Occipital lobe (tissue), 2 donors: ENCODE results near the gene UBE2O. TPM values are rescaled to one million over a fixed set of nuclear protein-coding genes. Genes with fewer than 3 reads are reported as not detected.

Source experiments
- DNase-seq: peaks from one replicate; lab custom pipeline; 2025; lab: John Stamatoyannopoulos, UW
- total RNA-seq: library from RNA; depleted of rRNA; stranded (reverse); fragments of >200 nt; gene quantifications from one replicate; pipeline ENCODE4 v1.2.3, GENCODE V29; 2014

The UBE2O gene
- total RNA-seq, 1 donor from 2014 or later: 30.3 TPM

DNA sequence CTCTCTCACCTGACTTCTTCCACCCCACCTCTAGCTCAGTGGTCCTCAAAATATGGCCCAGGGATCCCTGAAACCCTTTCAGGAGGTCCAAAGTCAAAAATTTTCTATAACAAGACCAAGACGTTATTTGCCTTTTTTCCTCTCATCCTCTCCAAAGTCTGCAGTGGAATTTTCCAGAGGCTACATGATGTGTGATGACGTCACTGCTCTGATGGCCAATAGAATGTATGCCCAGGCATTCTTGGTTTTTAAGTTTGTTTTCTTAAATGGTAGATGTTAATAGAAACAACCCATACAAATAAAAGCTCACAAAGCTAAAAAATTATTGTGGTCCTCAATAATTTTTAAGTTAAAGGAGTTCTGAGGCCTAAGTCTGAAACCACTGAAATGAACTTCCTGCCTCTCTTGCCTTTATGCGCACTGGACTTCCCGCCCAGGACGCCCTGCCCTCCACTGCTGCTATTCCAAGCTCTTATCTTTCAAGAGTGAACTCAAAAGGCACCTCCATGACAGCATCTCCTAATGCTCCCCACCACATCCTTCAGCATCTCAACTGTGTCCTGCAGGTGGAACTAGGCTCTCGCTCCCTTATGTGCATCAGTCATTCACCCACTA is 13.5 kb downstream of the UBE2O start:
- DNase-seq: no peak

DNA sequence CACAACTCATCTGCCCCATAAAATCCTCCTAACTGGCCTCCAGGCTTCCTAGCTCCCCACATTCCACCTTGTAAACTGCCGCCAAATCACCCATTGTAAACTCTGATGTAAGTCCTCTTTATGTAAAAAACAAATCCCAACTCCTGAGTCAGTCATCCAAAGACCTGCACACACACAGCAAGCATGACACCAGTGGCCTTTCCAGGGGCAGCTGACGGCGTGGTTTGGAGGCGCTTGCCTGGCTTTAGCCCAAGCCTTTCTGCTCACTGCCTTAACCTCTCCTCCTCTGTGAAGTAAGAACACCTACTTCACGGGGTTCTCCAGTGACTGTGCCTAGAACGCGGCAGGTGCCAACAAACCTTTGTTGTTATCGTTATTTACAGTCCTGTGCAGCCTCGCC is 14.0 kb downstream of the UBE2O start:
- no peak for DNase-seq

DNA sequence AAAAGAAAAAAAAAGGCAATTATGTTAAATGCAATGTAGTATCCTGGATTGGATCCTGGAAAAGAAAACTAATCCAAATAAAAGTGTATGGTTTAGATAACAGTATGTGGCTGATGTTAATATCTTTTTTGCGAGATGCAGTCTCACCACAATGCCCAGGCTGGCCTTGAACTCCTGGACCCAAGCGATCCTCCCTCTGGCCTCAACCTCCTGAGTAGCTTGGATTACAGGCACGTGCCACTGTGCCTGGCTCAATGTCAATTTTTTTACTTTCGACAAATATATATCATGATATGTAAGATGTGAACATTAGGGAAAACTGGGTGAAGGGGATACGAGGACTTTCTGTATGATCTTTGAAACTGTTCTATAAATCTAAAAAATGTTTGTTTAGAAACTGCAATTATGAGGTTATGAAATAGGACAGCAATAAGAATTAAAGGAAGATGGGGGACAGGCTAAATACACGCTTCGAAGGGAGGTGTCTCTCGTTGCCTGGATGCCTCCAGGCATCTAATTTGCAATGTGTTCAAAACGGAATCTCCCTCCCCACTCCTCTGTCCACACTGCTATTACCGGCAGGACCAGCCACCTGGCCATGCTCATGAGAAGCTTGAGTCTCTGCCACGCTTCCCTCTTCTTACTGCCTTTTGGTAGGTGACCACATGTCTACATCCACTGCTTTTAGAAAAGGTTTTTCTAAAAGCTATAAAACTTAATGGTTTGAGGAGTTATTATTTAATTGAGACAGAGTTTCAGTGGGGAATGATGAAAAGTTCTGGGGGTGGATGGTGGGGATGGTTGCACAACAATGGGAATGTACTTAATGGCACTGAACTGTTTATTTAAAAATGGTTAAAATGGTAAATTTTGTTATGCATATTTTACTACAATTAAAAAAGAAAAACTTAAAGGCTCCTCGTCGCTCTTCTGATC is 15.2 kb downstream of the UBE2O start:
- DNase-seq: no peak

DNA sequence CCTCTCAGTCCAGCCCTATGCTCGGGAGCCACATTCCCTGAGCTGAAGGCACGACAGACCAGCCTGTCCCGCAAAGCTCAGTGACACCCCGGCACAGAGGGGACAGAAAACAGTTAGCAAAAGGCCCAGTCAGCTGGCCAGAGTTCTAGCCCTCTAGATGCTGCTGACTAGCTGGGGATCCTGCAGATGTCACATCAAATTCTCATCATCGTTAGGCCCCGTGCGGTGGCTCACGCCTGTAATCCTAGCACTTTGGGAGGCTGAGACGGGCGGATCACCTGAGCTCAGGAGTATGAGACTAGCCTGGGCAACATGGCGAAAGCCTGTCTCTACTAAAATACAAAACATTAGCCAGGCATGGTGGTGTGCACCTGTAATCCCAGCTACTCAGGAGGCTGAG is 17.2 kb downstream of the UBE2O start:
- no peak for DNase-seq

DNA sequence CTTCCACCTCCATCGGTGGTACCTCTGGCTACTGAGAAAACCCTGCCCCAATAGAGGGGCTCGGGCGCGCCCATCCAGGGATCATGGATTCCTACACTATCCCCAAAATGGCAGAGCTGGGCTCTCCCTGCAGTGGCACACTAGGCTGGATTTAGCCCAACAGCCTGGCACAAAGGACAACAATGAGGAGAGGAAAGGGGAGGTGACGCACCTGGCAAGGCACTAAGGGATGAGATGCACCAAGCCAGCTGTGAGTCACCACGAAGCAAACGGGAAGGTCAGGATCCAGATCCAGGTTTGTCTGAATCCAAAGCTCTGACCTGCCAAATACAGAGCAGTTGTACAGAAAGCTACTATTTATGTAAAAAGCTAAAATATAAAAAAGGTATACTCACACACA is 18.1 kb downstream of the UBE2O start:
- DNase-seq: no peak

DNA sequence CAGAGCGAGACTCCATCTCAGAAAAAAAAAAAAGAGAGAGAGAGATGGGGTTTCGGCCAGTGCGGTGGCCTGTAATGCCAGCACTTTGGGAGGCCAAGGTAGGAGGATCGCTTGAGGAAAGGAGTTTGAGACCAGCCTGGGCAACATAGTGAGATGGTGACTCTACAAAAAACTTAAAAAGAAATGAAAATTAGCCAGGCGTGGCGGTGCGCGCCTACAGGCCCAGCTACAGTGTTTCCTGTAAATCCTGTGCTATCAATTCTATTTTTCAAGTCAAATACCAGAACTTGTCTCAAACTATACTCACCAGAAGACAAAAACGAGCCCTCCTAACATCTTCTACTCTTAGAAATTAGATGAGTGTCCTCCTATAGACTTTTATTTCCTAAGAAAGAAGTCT is 19.3 kb downstream of the UBE2O start:
- no peak for DNase-seq

DNA sequence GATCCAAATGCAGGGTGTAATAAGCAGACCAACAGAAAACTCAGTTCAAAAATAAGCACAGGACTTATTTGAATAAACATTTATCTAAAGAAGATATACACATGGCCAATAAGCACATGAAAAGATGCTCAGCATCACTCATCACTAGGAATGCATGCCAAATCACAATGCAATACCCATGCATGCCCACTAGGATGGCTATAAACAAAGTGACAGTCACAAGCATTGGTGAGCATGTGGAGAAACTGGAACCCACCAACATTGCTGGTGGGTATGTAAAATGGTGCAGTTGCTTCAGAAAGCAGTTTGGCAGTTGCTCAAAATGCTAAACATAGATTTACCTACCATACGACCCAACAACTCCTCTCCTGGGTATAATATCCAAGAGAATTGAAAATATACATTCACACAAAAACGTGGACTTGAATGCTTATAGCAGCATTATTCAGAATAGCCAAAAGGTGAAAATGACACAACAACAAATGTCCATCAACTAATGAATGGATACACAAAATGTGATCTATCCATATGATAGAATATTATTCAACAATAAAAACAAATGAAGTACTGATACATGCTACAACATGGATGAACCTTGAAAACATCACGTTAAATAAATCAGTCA is 20.1 kb downstream of the UBE2O start:
- DNase-seq: no peak

DNA sequence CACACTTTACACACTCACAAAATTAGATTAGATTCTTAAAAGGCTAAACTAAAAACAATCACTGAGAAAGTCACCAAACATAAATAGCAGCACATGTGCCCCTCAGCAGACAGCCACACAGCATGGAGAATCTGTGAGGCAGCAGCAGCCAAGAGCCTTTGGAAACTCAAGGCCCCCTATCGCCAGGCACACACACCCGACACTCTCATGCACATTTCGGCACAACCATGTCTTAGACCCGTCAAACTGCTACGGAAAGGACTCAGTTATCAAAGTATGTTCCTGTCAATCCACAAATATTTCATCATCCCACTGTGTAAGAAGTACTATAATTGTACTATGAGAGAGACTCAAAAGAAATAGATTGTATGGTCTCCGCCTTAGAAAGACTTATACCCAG is 20.9 kb downstream of the UBE2O start:
- DNase-seq: no peak

DNA sequence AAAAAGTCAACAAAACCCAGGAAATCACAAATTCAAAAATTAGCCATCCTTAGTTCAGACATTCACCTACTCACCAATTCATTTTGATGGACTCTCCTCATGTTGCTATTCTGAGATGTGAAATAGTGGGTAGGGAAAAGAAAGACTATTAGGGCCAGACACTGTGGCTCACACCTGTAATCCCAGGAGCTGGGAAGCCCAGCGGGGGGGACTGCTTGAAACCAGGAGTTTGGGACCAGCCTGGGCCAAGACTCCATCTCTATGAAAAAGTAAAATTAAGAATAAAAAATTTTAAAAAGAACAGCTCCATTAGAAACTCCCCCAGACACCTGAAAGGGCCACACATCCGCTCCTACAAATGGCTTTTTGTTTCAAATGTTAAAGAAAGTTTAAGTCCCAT is 21.4 kb downstream of the UBE2O start:
- DNase-seq: no peak

DNA sequence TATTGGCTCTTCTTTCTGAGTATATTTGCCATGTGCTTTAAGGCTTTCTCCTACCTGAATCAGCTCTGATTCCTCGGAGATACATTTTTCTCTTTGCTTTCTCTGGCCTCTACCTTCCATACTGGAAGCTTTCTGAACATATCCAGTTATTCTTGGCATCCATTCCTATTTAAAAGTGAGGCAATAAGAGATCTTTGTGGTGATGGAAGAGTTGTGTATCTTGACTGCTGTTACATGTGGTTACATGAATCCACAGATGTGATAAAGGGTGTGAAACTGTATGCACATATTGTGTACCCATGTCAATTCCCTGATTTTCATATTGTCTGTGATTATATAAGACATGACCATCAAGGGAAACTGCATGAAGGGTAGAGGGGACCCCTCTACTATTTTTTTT is 24.4 kb downstream of the UBE2O start:
- no peak for DNase-seq

DNA sequence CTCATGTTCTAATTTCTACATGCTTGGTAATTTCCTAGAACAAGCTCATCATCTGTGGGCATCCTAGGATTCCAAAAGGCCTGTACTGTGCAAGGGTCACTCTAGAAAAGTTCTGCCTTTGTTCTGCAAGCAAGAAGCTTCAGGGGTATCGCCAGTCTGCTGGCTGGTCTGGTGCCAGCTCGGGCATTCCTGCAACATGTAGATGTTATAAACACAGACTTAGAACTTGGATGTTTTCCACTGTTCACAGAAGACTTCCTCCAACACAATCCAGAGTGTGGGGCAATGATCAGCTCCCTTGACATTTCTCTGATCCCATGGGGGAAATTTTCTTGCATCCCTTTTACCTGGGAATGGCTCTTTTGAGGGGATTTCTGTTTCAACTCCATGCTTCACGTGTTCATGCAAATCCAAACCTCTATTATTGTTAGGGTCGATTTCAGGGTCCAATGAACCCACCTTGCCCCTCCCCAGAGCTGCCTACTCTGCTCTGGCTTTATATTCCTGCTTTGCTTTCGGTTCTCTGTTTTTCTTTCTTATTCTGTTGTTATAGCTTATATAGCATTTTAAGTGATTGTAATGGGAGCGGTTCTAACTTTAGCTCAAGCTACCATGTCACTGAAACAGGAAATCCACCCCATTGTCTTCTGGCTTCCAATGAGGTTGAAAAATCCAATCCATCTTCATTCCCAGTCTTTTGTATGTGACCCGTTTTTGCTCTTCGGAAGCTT is 25.3 kb downstream of the UBE2O start:
- DNase-seq: no peak

DNA sequence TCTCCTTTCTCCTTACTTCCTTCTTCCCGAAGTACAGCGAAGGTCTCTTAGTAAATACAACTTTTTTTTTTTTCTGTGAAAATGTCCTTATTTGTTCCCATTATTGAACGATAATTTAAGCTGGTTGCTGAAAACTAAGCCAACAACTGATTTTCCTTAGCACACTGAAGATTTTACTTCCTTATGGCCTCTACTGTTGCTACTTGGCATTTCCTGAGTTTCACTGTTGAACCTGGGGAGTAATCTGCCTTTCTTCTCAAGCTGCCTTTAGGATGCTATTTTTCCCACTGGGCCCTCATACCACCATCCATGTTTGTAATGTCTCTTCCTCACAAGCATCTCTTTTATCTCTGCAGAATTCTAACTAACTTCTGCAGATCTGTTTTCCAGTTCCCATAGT is 26.1 kb downstream of the UBE2O start:
- no peak for DNase-seq

DNA sequence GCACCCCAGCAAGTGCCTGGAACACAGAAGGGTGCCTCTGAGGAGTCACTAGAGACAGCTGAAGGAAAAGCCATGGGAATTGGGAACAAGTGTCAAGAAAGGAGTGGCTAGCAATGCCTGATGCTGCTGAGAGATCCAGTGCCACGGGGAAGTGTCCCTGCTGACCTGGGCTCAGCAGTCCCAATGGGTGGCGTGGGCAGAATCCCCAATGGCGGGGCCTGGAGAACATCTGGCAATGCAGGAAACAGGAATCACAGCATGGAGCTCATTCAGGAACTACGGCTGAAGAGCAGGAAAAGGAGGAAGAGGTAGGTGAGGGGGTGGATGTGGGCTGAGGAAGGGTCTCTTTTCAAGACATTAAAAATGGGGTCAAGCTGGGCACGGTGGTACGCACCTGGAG is 30.1 kb downstream of the UBE2O start:
- no peak for DNase-seq

DNA sequence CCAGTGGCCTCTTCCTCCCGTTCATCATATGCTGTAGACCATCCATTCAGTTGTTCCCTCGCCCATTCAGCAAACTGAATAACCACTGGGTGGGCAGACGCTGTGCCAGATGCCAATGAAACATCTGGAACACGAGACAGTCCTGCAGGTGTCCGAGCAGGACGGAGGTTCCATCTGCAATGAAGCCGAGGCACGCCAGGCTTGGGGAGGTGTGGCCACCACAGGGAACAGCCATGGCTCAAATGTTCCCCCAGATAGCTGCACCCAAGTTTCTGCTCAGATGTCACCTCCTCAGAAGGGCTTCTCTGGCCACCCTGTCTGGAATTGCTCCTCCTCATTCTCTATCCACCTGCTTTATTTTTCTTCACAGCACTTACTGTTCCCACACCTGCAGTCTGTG is 30.5 kb downstream of the UBE2O start:
- no peak for DNase-seq

DNA sequence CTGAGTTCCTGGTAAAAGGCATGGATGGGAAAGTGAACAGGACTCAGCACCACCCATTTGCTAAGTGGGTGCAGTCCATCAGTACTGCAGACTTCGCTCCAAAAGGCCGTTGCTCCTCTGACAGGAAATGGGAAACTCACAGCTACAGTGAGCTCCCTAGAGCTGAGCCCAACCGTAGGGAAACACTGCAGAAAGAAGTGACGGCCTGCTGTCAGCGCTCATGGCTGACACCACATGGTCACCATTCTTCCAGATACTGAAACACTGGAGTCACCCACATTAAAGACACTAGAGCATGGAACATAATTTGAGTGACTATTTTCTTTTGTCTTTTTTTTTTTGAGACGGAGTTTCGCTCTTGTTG is 31.9 kb downstream of the UBE2O start:
- no peak for DNase-seq

DNA sequence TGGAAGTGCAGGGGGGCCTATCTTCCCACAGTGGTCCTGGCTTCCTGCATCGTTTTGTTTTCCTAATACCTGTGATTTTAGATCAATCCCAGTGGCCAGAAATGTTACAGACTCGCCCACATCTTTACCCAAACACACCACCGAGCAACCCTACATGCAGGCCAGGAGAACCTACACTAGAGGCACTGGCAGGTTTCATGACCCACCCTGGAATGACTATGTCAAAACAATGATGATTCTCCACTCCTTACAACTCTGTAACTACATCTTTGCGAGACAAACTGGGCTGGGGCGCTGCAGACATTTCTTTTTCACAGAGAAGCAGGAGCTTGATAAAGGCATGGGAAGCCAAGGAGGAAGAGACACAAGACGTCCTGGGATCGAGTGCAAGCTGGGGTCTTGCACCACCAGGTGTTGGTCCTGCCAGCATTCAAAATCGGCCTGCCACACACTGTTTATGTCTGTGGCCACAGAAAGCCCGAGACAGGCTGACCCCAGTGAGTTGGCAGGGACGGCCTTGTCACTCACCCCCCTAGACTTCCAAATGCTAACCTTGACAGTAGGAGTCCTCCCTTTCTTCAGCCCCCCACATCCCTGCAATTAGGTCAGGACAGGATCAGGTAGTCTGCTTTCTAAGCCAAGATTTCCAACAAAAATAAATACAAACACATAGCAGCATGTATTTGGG is 32.5 kb downstream of the UBE2O start:
- DNase-seq: no peak

DNA sequence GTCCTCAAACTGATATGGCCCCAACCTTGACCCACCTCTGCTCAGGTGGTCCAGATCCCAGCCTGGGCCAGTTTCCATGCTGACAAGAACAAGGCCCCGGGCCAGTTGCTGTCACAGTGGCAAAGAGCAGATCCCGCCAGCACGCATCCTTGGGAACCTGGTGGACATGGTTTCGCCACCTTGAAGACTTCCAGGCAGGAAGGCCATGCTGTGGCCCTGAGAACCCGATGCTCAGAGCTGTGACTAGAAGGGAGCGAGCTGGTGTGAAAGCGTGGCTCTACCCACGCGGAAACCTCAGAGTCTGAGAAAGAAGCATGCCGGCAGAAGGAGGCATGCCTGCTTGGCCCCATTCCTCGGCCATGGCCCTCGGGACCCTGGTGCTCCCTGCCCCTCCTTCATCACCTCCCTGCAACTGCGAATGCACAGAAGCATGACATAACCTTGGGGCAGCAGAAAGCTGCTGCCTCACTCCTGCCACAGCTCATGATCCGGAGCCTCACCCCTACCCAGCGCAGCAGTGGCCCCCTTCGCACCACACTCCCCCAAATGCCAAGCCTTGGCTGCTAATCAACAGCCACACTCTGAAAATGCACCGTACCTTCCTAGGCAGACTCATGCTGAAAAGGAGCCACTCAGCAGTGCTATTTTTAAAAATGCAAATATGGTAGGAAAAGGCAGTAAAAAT is 33.2 kb downstream of the UBE2O start:
- DNase-seq: no peak

DNA sequence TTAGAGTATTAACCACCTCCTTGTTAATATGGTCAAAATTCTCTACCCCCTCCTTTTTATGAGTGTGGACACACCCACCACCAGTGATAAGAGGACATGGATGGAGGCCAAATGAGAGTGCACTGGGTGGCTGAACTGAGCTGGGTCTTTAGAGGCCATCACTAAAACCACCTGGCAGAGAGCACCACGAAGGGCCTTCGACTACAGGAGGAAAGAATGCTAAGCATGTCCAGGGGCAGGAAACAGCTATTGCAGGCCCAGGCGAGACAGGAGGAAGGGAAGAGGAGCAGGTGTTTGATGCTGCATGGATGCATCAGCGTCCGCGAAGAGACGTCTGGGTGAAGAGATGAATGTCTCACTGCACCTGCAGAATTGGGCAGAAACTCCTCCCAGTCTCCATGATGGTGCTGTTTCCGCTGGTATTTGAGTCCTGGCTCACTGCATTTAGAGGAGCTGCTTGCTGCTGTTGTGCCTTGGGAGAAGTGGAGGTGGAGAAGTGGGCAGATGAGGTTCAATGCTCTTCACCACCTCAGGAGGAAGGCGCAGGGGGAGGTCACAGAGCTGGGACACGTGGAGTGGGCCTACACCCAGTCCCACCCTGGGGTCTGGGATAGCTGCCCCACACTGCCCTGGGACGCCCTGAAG is 35.3 kb downstream of the UBE2O start:
- no peak for DNase-seq

DNA sequence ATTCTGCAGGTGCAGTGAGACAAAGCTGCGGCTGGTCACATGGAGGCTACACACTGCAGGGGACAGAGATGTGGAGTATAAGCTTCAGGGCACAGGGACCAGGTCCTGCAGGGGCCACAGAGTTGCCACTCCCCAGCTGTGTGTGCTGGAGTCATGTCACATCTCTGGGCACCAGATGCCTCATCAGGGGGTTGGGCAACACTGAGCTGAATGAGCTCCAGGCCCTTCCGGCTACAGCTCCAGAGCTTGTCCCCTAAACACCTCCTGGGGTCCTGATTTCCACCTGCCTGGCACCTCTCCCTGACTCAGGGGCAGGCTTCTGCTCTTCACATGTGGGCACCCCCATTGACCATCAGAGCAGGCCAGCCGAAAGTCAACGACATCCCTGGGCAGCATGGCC is 36.1 kb downstream of the UBE2O start:
- no peak for DNase-seq

DNA sequence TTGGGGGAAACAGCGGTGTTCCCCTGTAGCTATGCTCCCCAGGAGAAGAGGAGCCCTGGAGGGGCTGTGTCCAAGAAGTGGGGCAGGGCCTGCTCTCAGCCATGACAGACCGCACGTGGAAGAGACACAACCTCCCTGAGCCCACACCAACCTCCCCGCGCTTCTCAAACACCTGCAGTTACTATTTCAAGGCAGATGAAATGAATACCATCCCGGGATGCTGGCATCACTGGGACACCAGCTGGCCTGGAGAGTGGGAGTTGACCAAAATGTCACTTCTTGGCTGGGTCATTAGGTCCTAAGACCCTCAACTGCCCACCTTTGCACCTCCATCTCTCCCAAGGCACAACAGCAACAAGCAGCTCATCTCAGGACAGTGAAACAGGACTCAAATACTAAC is 36.5 kb downstream of the UBE2O start:
- DNase-seq: no peak
